A673 (cell line): Measurements from ENCODE around the gene KIF9. TPM values are rescaled to one million over a fixed set of nuclear protein-coding genes. Genes with fewer than 3 reads are reported as not detected.

Experiments
- BruUV-seq: library from RNA; stranded (reverse); fragments of 400-500 nt; replicated peaks from 2 replicates; lab custom pipeline; 2021; lab: Mats Ljungman, UMichigan
- CTCF ChIA-PET: fragments of 300-600 bp; sonication (Branson Sonifier 250); formaldehyde crosslinking; loops from one replicate; lab custom pipeline; 2022; ENCODE audit warnings: antibody characterized with exemption; lab: Charles Lee
- POLR2A ChIA-PET: fragments of 300-600 bp; sonication (Branson Sonifier 250); formaldehyde crosslinking; loops from one replicate; lab custom pipeline; 2022; ENCODE audit warnings: antibody characterized with exemption; ENCODE audit not compliant: low non-redundant PET; lab: Charles Lee
- DNase-seq: peaks from one replicate; pipeline ENCODE4 v3.0.0-alpha.2; 2015; ENCODE audit warnings: low spot score
- H3K27ac ChIP-seq: fragments of 200-600 bp; sonication (generic); 2 replicates; pipeline ENCODE4 v1.5.1; 2016; ENCODE audit warnings: mixed run types, low read depth, mild to moderate bottlenecking, mixed read lengths, antibody characterized with exemption, low read length; ENCODE audit not compliant: poor library complexity, severe bottlenecking
- H3K27me3 ChIP-seq: fragments of 200-600 bp; sonication (generic); replicated peaks from 2 replicates; pipeline ENCODE4 v1.6.1; 2017; ENCODE audit warnings: mixed run types, low read depth, mild to moderate bottlenecking, mixed read lengths, antibody characterized with exemption, low read length; ENCODE audit not compliant: insufficient read depth, poor library complexity
- H3K36me3 ChIP-seq: fragments of 200-600 bp; sonication (generic); 2 replicates; pipeline ENCODE4 v1.6.1; 2016; ENCODE audit warnings: mixed run types, mild to moderate bottlenecking, mixed read lengths, antibody characterized with exemption, low read length; ENCODE audit not compliant: insufficient read depth, poor library complexity, severe bottlenecking
- H3K4me1 ChIP-seq: fragments of 200-600 bp; sonication (generic); 2 replicates; pipeline ENCODE4 v1.6.1; 2017; ENCODE audit warnings: mixed run types, mild to moderate bottlenecking, mixed read lengths, antibody characterized with exemption, low read length; ENCODE audit not compliant: insufficient read depth, poor library complexity, severe bottlenecking
- H3K4me3 ChIP-seq: fragments of 200-600 bp; sonication (generic); 2 replicates; pipeline ENCODE4 v1.5.1; 2016; ENCODE audit warnings: low read depth, mixed run types, mild to moderate bottlenecking, mixed read lengths, low read length; ENCODE audit not compliant: poor library complexity, severe bottlenecking
- H3K9me3 ChIP-seq: fragments of 200-600 bp; sonication (generic); 2 replicates; pipeline ENCODE4 v1.6.1; 2016; ENCODE audit warnings: mixed run types, low read depth, mild to moderate bottlenecking, mixed read lengths, antibody characterized with exemption, low read length; ENCODE audit not compliant: poor library complexity, severe bottlenecking
- EZH2 ChIP-seq: fragments of 200-600 bp; sonication (generic); IDR thresholded peaks from 2 replicates; pipeline ENCODE4 v1.6.1; 2017; ENCODE audit warnings: borderline replicate concordance, low read depth, mild to moderate bottlenecking, mixed read lengths, antibody characterized with exemption, low read length; ENCODE audit not compliant: poor library complexity, severe bottlenecking
- intact Hi-C: fragments of 100-400 bp; cut with micrococcal nuclease; formaldehyde crosslinking; loops from one replicate; pipeline ENCODE4 v1.10.0; 2022; ENCODE audit not compliant: unreplicated experiment
- total RNA-seq: library from RNA; stranded (reverse); gene quantifications from 2 replicates; pipeline ENCODE4 v1.2.3, GENCODE V29; 2021
- TF ChIP-seq, protein P1 (sequence below): fragments of 300-800, 200-600 bp; sonication (generic); conservative IDR thresholded peaks from 2 replicates; pipeline ENCODE4 v1.5.1; 2017; ENCODE audit warnings: low read depth, mild to moderate bottlenecking, antibody characterized with exemption, low read length, moderate library complexity, mixed read lengths

KIF9 gene
- total RNA-seq, 1 experiment from 2014 or later: 4.7 TPM

DNA sequence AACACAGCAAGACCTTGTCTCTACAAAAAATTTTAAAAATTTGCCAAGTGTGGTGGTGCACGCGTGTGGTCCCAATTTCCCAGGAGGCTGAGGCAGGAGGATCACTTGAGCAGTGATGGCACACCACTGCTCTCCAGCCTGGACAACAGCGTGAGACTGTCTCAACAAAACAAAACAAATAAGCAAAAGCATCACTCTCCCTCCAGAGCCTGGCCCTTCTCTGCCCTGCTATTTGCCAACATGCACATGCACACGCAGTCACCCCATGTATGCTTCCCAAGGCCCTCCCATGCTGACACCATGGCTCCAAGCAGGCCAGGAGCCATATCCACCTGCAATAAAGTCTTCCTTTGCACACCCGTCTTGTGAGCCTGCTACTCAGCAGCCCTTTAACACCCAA, 2.1 kb downstream of the KIF9 start:
- Histone ChIP-seq H3K36me3 (no peaks in the 10 kb centered on the region), H3K9me3 (no peaks in the 10 kb centered on the region), H3K27ac (no peak overlapping the region), H3K4me1 (no peaks in the 10 kb centered on the region), H3K27me3 (no peaks in the 10 kb centered on the region), H3K4me3 (no peak overlapping the region)
- intact Hi-C loops: no loop called here
- POLR2A ChIA-PET: no interaction called here
- no peak for DNase-seq
- no peak for TF ChIP-seq EZH2
- TF ChIP-seq, protein P1, sequence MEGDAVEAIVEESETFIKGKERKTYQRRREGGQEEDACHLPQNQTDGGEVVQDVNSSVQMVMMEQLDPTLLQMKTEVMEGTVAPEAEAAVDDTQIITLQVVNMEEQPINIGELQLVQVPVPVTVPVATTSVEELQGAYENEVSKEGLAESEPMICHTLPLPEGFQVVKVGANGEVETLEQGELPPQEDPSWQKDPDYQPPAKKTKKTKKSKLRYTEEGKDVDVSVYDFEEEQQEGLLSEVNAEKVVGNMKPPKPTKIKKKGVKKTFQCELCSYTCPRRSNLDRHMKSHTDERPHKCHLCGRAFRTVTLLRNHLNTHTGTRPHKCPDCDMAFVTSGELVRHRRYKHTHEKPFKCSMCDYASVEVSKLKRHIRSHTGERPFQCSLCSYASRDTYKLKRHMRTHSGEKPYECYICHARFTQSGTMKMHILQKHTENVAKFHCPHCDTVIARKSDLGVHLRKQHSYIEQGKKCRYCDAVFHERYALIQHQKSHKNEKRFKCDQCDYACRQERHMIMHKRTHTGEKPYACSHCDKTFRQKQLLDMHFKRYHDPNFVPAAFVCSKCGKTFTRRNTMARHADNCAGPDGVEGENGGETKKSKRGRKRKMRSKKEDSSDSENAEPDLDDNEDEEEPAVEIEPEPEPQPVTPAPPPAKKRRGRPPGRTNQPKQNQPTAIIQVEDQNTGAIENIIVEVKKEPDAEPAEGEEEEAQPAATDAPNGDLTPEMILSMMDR: no peak
- CTCF ChIA-PET: no interaction called here
- BruUV-seq: no TSS peak

DNA sequence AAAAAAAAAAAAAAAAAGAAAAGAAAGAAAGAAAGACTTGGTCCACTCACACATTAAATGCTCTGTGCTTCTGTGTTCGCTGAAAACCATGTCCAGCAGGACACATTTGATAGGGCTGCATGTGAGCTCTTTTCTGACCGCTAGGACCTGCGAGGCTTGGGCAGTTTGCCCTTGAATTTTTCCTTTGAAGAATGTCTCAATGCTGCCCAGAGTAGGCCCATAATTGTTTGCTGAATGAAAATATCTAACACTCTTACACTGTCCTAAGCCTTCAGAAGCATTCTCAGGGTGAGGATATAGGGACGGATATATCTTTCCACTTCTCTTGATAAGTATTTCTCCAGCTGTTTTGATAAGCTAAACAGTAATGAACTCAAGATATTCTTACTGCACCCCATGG, 6.0 kb downstream of the KIF9 start:
- H3K27ac ChIP-seq: no peak overlapping the region
- BruUV-seq: no TSS peak
- no peak for TF ChIP-seq EZH2
- TF ChIP-seq, protein P1: no peak
- CTCF ChIA-PET: no interaction called here
- no peaks in the 10 kb centered on the region for H3K36me3 ChIP-seq
- intact Hi-C loops: no loop called here
- no peak for DNase-seq
- no peaks in the 10 kb centered on the region for H3K4me1 ChIP-seq
- no peaks in the 10 kb centered on the region for H3K9me3 ChIP-seq
- POLR2A ChIA-PET: no interaction called here
- H3K4me3 ChIP-seq: no peak overlapping the region
- H3K27me3 ChIP-seq: no peaks in the 10 kb centered on the region

GRCh38 chr3:47274652-47275051, 7.9 kb downstream of the KIF9 start:
- Histone ChIP-seq H3K27me3 (no peaks in the 10 kb centered on the region), H3K4me1 (no peaks in the 10 kb centered on the region), H3K27ac (no peak overlapping the region), H3K4me3 (no peak overlapping the region), H3K36me3 (no peaks in the 10 kb centered on the region), H3K9me3 (no peaks in the 10 kb centered on the region)
- TF ChIP-seq EZH2: no peak
- TF ChIP-seq, protein P1: no peak
- intact Hi-C loops: no loop called here
- BruUV-seq: no TSS peak
- no peak for DNase-seq
- ChIA-PET POLR2A (no interaction called here), CTCF (interaction anchor here (0.6 kb wide), 1 partner anchor 164 kb away, joined by 16 read pairs; no protein-coding TSS in a partner anchor)
